Cortex of kidney (tissue), 1 donor: Measurements from ENCODE around the gene GOLM1.
"Not testable (repeated sequence)": the region's sequence is repeated elsewhere in the genome, so short reads cannot be mapped to it uniquely, and the experiment has no call there.

Experiments used
- DNase-seq: peaks from one replicate; lab custom pipeline; 2025; lab: John Stamatoyannopoulos, UW

Gene GOLM1

DNA sequence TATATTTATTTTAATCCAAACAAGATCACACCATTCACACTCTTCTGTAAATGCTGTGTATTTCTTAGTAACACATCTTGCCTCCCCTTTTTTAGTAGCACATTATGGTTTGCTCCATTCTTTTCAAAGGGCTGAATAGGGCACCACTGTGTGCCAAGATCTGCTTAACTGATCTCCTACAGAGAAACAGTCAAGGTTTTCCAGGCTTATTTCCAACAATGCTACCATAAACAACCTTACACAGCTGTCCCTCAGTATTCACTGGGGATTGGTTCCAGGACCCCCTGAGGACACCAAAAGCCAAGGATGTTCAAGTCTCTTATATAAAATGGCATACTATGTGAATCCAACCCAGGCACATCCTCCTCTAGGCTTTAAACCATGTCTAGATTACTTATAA is 16.5 kb downstream of the GOLM1 start:
- DNase-seq = no peak

GRCh38 chr9:86079865-86080469 is 19.4 kb downstream of the GOLM1 start:
- DNase-seq = no peak

- DNase-seq = no peak
Measured at GRCh38 chr9:86079421-86079831, 19.9 kb downstream of the GOLM1 start.

DNA sequence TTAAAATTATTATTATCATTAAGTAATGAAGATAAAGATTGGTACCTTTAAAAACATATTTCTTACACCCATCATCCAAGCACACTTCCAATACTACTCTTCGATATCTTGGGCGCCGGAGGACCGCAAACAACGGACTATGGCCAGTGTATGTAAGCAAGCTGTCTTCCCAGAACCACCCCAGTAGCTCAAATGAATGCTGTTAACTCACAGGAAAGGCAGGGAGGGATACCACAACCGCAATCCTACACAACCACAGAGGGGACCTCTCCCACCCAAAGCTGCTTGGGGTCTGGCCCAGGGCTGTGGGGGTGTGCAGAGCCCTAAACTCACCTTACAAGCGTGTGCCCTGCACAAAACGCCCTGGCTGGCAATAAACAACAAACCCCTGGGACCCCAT is 20.6 kb downstream of the GOLM1 start:
- DNase-seq = no peak

GRCh38 chr9:86077276-86077675 is 22.1 kb downstream of the GOLM1 start:
- DNase-seq = no peak

GRCh38 chr9:86075132-86076109 is 23.9 kb downstream of the GOLM1 start:
- DNase-seq = no peak

GRCh38 chr9:86073839-86074238 is 25.5 kb downstream of the GOLM1 start:
- no peak for DNase-seq

GRCh38 chr9:86072394-86072877 is 26.9 kb downstream of the GOLM1 start:
- DNase-seq = no peak

GRCh38 chr9:86069206-86069869 is 30.0 kb downstream of the GOLM1 start:
- DNase-seq = no peak

DNA sequence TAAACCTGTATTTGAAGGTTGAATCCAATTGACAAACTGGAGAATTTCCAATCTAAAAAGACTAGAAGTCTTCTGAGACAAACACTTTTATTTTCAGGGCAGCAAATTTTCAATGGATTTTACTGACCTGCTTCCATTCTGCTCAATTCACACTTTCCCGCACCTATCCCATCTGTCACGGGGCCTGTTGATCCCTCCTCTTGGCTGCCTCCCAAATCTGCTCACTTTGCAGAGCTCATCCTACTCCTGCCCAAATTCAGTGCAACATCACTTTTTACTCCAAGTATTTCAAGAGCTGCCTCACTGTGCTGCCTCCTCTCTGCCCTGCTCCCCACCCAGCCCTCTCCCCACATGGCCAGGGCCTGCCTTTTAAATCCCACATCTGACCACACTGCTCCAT is 35.1 kb downstream of the GOLM1 start:
- no peak for DNase-seq

DNA sequence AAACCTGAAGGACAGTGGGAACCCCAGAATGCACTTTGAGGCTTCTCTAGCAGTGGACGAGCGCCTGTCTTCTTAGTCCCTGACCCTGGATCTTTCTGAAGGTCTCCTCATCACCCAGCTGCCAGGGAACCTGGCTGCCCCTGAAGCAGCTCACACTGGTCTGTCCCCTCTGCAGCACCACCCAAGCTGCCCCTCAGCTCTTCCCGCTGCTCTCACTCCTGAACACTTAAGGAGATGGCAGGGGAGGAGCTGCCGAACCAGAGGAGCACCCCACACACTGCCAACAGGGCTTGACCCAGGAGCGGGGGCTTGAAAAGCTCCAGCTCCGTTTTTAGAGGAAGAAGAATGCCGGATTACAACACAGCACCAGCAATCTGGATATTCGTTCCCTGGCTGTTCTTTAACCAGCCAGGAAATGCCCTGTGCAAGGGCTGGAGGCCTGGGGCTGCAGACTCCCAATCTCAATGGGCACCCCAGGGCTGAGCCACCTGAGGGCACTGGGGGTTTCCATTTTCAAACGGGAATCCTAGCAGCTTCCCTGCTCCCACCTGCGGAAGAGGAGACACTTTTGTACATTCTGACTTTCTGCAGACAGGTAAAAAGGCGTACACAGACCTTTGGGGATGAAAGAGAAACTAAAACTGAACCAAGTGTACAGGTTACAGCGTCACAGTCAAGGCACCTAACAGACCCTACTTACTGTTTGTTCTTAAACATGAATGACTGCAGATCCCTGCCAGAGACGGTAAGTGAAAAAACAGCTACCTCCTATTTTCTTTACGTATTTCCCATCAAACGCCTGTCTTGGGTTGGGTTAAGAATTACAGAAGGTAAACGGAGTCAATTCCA is 36.3 kb downstream of the GOLM1 start:
- no peak for DNase-seq

GRCh38 chr9:86061972-86062739 is 37.2 kb downstream of the GOLM1 start:
- DNase-seq = no peak

GRCh38 chr9:86057491-86057890 is 41.9 kb downstream of the GOLM1 start:
- no peak for DNase-seq

GRCh38 chr9:86054695-86055094 is 44.7 kb downstream of the GOLM1 start:
- DNase-seq = no peak

- DNase-seq = no peak
Measured at GRCh38 chr9:86052556-86053468, 46.5 kb downstream of the GOLM1 start.

DNA sequence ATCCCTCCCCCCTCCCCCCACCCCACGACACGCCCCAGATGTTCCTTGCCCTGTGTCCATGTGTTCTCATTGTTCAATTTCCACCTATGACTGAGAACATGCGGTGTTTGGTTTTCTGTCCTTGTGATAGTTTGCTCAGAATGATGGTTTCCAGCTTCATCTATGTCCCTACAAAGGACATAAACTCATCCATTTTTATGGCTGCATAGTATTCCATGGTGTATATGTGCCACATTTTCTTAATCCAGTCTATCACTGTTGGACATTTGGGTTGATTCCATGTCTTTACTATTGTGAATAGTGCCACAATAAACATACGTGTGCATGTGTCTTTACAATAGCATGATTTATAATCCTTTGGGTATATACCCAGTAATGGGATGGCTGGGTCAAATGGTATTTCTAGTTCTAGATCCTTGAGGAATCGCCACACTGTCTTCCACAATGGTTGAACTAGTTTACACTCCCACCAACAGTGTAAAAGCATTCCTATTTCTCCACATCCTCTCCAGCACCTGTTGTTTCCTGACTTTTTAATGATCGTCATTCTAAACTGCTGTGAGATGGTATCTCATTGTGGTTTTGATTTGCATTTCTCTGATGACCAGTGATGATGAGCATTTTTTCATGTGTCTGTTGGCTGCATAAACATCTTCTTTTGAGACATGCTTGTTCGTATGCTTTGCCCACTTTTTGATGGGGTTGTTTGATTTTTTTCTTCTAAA is 51.2 kb downstream of the GOLM1 start:
- DNase-seq = not testable (repeated sequence)

- no peak for DNase-seq
Measured at GRCh38 chr9:86047361-86047760, 52.0 kb downstream of the GOLM1 start.

DNA sequence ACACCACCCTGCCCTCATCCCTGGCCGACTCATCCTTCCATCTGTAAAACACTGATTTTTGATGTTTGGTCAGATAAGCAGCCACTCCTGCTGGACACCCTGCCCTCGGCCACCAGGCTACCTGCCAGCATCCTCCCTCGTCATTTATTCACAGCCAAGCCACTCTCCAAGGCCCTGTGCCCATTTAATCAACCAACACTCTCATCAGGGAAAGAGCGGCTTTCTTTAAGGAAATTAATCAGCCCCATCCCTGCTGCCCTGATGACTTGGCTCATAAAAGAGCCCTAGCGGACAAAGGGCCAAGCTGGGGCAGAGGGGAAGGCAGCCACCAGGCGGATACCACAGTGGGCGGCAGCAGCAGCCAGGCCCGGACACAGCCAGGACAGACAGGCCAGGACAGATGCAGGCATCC is 52.4 kb downstream of the GOLM1 start:
- DNase-seq = no peak

DNA sequence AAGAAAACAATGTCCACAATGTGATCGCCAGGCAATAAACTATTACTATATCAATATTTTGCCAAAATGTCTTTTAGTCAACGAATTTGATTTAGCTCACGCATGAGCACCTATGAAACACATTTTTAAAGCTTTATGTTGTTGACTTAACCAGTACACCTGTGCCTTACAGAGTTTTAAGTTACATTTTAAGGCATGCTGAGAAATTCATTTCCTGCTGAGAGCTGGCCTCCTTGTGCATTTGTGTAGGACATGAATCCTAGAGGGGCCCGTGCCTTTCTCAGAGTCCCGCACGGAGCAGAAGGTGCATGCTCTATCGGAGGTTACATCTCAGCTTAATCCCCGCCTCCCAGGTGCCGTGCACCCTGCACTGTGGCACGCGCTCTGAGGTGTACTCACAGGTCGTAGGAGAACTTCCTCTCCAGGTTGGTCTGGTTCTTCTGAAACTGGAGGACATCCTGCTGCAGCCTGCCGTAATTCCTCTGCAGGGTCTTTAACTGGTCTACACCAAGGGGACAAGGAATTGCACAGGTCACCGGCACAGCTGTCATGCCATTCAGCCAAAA is 53.2 kb downstream of the GOLM1 start:
- DNase-seq = no peak
